ENCODE results near the gene GALNT13.

GALNT13 gene

DNA sequence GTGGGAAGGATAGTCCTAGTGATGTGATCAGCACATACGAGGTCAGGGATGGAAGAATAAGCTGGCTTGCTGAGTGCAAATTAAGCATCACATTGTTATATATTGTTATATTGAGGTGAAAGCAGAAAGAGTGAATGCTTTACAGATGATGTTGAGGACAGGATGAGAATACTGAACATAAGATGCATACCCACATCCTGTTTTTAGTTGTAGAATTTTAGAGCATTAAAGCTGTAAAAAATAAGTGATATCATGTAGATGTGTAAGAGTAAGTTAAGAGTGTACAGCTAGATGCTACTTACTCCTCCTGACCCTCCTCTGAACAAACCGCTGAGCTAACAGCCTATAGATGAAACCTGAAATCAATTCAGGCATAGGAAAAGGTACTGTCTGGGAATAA lies 555.7 kb downstream of the GALNT13 start:
- CTCF ChIA-PET = no interaction called here
- DNase-seq (ENCODE audit: low read depth, low spot score) = no peak
- no peak for TF ChIP-seq CTCF (IDR thresholded peaks at IDR 0.05; ENCODE audit: insufficient read depth, low read length, missing control alignments)
- no peak overlapping the region for H3K4me3 ChIP-seq (ENCODE audit: low read depth, low read length)
- POLR2A ChIA-PET = no interaction called here

GRCh38 chr2:154428022-154428421 lies 556.3 kb downstream of the GALNT13 start:
- ChIA-PET POLR2A (no interaction called here), CTCF (no interaction called here)
- no peak for DNase-seq (ENCODE audit: low read depth, low spot score)
- no peak overlapping the region for H3K4me3 ChIP-seq (ENCODE audit: low read depth, low read length)
- TF ChIP-seq CTCF (IDR thresholded peaks at IDR 0.05; ENCODE audit: insufficient read depth, low read length, missing control alignments) = no peak

GRCh38 chr2:154433010-154433409 lies 561.3 kb downstream of the GALNT13 start:
- H3K4me3 ChIP-seq (ENCODE audit: low read depth, low read length) = no peak overlapping the region
- CTCF ChIA-PET = no interaction called here
- TF ChIP-seq CTCF (IDR thresholded peaks at IDR 0.05; ENCODE audit: insufficient read depth, low read length, missing control alignments) = no peak
- POLR2A ChIA-PET = no interaction called here
- no peak for DNase-seq (ENCODE audit: low read depth, low spot score)

- ChIA-PET POLR2A (no interaction called here), CTCF (no interaction called here)
- TF ChIP-seq CTCF (IDR thresholded peaks at IDR 0.05; ENCODE audit: insufficient read depth, low read length, missing control alignments) = no peak
- no peak for DNase-seq (ENCODE audit: low read depth, low spot score)
- H3K4me3 ChIP-seq (ENCODE audit: low read depth, low read length) = no peak overlapping the region
Measured at GRCh38 chr2:154437104-154437503, 565.4 kb downstream of the GALNT13 start.

DNA sequence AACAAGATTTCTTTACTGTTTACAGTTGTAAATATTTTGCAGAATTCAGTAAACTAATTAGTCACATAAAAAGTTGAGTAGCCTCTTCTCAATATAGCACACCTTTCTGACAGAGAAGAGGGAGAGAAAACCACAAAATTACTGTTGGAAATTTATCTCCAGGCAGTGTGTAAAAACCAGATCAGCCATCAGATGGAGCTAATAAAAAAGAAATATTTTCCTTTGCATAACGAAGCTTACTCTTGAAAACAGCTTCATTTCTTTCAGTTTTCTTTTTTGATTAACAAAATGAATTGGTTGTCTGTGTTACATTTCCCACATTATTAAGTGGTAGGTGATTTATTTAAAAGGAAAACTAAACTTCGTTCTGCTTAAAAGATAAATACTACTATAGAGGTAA lies 567.4 kb downstream of the GALNT13 start:
- H3K4me3 ChIP-seq (ENCODE audit: low read depth, low read length) = no peak overlapping the region
- TF ChIP-seq CTCF (IDR thresholded peaks at IDR 0.05; ENCODE audit: insufficient read depth, low read length, missing control alignments) = no peak
- DNase-seq (ENCODE audit: low read depth, low spot score) = no peak
- POLR2A ChIA-PET = no interaction called here
- CTCF ChIA-PET = no interaction called here

GRCh38 chr2:154443919-154444318 lies 572.2 kb downstream of the GALNT13 start:
- ChIA-PET CTCF (no interaction called here), POLR2A (no interaction called here)
- TF ChIP-seq CTCF (IDR thresholded peaks at IDR 0.05; ENCODE audit: insufficient read depth, low read length, missing control alignments) = no peak
- H3K4me3 ChIP-seq (ENCODE audit: low read depth, low read length) = no peak overlapping the region
- DNase-seq (ENCODE audit: low read depth, low spot score) = no peak
